ENCODE measurements around the gene PRKN. TPM values are rescaled to one million over a fixed set of nuclear protein-coding genes. Genes with fewer than 3 reads are reported as not detected.

PRKN gene
- total RNA-seq, 1 donor from 2014 or later: 2.8 TPM

DNA sequence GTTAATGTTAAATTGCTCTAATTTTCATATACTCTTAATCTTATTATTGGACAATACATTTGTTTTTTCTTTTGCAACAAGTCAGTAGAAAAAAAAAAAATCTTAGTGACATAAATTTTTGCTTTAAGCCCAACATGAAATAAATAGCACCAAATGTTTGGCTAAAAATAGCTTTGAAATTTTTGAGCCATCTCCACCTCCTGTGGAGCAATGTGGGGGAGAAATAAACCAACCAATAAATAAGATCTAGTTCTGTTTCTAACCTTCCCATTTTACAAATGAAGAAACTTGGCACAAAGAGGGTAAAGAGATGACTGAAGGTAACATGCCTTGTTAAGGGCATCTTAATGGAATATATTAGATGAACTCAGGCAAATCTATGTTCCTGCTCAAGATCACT, 91.4 kb downstream of the PRKN start:
- H3F3A ChIP-seq (ENCODE audit: low read depth): no peaks in the 10 kb centered on the region
- H3K27me3 ChIP-seq: no peaks in the 10 kb centered on the region
- TF ChIP-seq CTCF (IDR thresholded peaks at IDR 0.05) (no peak), EZH2phosphoT487 (IDR thresholded peaks at IDR 0.05) (no peak), EZH2 (IDR thresholded peaks at IDR 0.05) (no peak)
- no peaks in the 10 kb centered on the region for H3K79me2 ChIP-seq (ENCODE audit: low read depth)
- H3K4me1 Mint-ChIP-seq: peaks cover 5% of the 10 kb centered on the region
- no peak overlapping the region for H3K27ac Mint-ChIP-seq
- H3K36me3 ChIP-seq: no peaks in the 10 kb centered on the region
- H3K27me3 Mint-ChIP-seq (ENCODE audit: insufficient read depth, low read depth): no peaks in the 10 kb centered on the region
- no peak overlapping the region for H3K27ac ChIP-seq
- no peak for DNase-seq (ENCODE audit: low spot score)
- H3K9ac ChIP-seq: no peak overlapping the region
- H3K9me3 ChIP-seq (ENCODE audit: low read depth): peaks cover 4% of the 10 kb centered on the region
- H3K36me3 Mint-ChIP-seq: peaks cover 2% of the 10 kb centered on the region
- no peak overlapping the region for H3K4me2 ChIP-seq
- no peaks in the 10 kb centered on the region for H3K9me3 Mint-ChIP-seq
- no peaks in the 10 kb centered on the region for H3K4me1 ChIP-seq
- H3K4me3 Mint-ChIP-seq: no peak overlapping the region
- H3K4me3 ChIP-seq: no peak overlapping the region
- no peak overlapping the region for H2AFZ ChIP-seq (replicated peaks)
- no peaks in the 10 kb centered on the region for H4K20me1 ChIP-seq (ENCODE audit: low read depth)

DNA sequence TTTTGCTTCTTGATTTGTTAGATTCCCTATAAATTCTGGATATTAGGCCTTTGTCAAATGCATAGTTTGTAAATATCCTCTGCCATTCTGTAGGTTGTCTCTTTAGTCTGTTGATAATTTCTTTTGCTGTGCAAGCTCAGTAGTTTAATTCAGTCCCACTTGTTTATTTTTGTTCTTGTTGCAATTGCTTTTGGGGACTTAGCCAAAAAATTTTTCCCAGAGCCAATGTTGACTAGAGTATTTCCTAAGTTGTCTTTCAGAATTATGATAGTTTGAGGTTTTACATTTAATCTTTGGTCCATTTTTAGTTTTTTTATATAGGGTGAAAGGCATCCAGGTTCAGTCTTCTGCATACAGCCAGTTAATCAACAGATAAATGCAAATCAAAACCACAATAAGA, 96.0 kb downstream of the PRKN start:
- no peaks in the 10 kb centered on the region for H3K9me3 Mint-ChIP-seq
- H3K36me3 Mint-ChIP-seq: peaks cover 2% of the 10 kb centered on the region
- no peak overlapping the region for H3K27ac ChIP-seq
- H3K4me2 ChIP-seq: no peak overlapping the region
- no peak overlapping the region for H3K4me3 Mint-ChIP-seq
- H3K4me1 ChIP-seq: no peaks in the 10 kb centered on the region
- no peaks in the 10 kb centered on the region for H3K36me3 ChIP-seq
- no peak overlapping the region for H3K9ac ChIP-seq
- peaks cover 4% of the 10 kb centered on the region for H3K9me3 ChIP-seq (ENCODE audit: low read depth)
- TF ChIP-seq CTCF (IDR thresholded peaks at IDR 0.05) (no peak), EZH2phosphoT487 (IDR thresholded peaks at IDR 0.05) (no peak), EZH2 (IDR thresholded peaks at IDR 0.05) (no peak)
- H4K20me1 ChIP-seq (ENCODE audit: low read depth): no peaks in the 10 kb centered on the region
- H2AFZ ChIP-seq (replicated peaks): no peak overlapping the region
- no peaks in the 10 kb centered on the region for H3F3A ChIP-seq (ENCODE audit: low read depth)
- H3K4me3 ChIP-seq: no peak overlapping the region
- DNase-seq (ENCODE audit: low spot score): no peak
- H3K27ac Mint-ChIP-seq: no peak overlapping the region
- H3K27me3 ChIP-seq: no peaks in the 10 kb centered on the region
- H3K79me2 ChIP-seq (ENCODE audit: low read depth): no peaks in the 10 kb centered on the region
- H3K4me1 Mint-ChIP-seq: no peaks in the 10 kb centered on the region
- H3K27me3 Mint-ChIP-seq (ENCODE audit: insufficient read depth, low read depth): no peaks in the 10 kb centered on the region

DNA sequence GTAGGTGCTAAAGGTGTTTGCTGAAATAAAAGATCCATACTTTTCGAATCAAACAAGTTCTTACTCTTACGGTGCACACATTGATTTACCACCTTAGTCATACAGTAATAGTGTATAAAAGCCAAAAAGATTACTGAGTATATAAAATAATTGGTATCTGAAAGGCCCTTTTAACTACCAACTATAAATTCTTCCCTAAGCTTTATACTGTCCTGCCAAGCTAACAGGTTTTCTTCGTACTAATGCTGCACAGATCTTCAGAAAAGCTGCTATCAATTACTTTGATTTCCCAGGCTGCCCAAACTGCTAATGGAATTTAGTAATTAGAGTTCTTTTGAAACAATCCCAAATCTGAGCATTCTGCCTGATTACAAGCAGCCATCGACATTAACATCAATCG, 97.5 kb downstream of the PRKN start:
- Histone ChIP-seq H2AFZ (replicated peaks) (no peak overlapping the region), H3K27me3 (no peaks in the 10 kb centered on the region), H4K20me1 (ENCODE audit: low read depth) (no peaks in the 10 kb centered on the region), H3K4me3 (no peak overlapping the region), H3K9me3 (ENCODE audit: low read depth) (peaks cover 4% of the 10 kb centered on the region), H3K4me1 (no peaks in the 10 kb centered on the region), H3K27ac (no peak overlapping the region), H3K9ac (no peak overlapping the region), H3K4me2 (no peak overlapping the region), H3K79me2 (ENCODE audit: low read depth) (no peaks in the 10 kb centered on the region), H3F3A (ENCODE audit: low read depth) (no peaks in the 10 kb centered on the region), H3K36me3 (no peaks in the 10 kb centered on the region)
- Mint-ChIP-seq H3K27me3 (ENCODE audit: insufficient read depth, low read depth) (no peaks in the 10 kb centered on the region), H3K36me3 (no peaks in the 10 kb centered on the region), H3K9me3 (no peaks in the 10 kb centered on the region), H3K4me3 (no peak overlapping the region), H3K4me1 (no peaks in the 10 kb centered on the region), H3K27ac (no peak overlapping the region)
- no peak for TF ChIP-seq EZH2phosphoT487 (IDR thresholded peaks at IDR 0.05)
- no peak for TF ChIP-seq CTCF (IDR thresholded peaks at IDR 0.05)
- no peak for TF ChIP-seq EZH2 (IDR thresholded peaks at IDR 0.05)
- no peak for DNase-seq (ENCODE audit: low spot score)

All from neural progenitor cell (in vitro differentiated cells).